Endothelial cell of umbilical vein (primary cell): Measurements from ENCODE around the gene LACTBL1. TPM values are rescaled to one million over a fixed set of nuclear protein-coding genes. Genes with fewer than 3 reads are reported as not detected.

Experiments used
- BruUV-seq: library from RNA; stranded (reverse); fragments of 400-500 nt; replicated peaks from 2 replicates; lab custom pipeline; 2021; lab: Mats Ljungman, UMichigan
- CTCF ChIA-PET: fragments of 300-600, 350-600 bp; sonication (Branson Sonifier 250); formaldehyde crosslinking; loops from one replicate; lab custom pipeline; 2021; ENCODE audit warnings: antibody characterized with exemption, inconsistent platforms; lab: Charles Lee
- POLR2A ChIA-PET: fragments of 300-600, 350-600 bp; sonication (Branson Sonifier 250); formaldehyde crosslinking; loops from one replicate; lab custom pipeline; 2021; ENCODE audit warnings: antibody characterized with exemption, inconsistent platforms; lab: Charles Lee
- DNase-seq: peaks from one replicate; pipeline ENCODE4 v3.0.0-alpha.2; 2011; ENCODE audit warnings: low read depth, low spot score
- FAIRE-seq: peaks from 2 replicates; lab custom pipeline; 2011; peaks lifted over from hg19 to GRCh38; lab: Jason Lieb, UNC
- H2AFZ ChIP-seq: 2 replicates; pipeline ENCODE4 v1.6.0; 2012; ENCODE audit warnings: low read depth, low read length, control low read depth, inconsistent platforms
- H3K27ac ChIP-seq: 2 replicates; pipeline ENCODE4 v1.5.1; 2011; ENCODE audit warnings: low read depth, mild to moderate bottlenecking, control low read depth, low read length, moderate library complexity; ENCODE audit not compliant: insufficient read depth
- H3K27me3 ChIP-seq, 2 experiments: 2 replicates each; pipeline versions ENCODE4 v1.6.0 to v1.6.1; 2011; ENCODE audit warnings: low read length in 2 of 2, mixed read lengths in 1 of 2; ENCODE audit not compliant: control insufficient read depth in 2 of 2, insufficient read depth in 2 of 2
- H3K36me3 ChIP-seq, 2 experiments: 2 replicates in 1 of 2; 3 replicates in 1 of 2; pipeline ENCODE4 v1.5.1; 2011; ENCODE audit warnings: low read length in 2 of 2, mild to moderate bottlenecking in 1 of 2, moderate library complexity in 1 of 2; ENCODE audit not compliant: control insufficient read depth in 2 of 2, insufficient read depth in 2 of 2; ENCODE audit errors: extremely low read depth in 1 of 2
- H3K4me1 ChIP-seq: 3 replicates; pipeline ENCODE4 v1.5.1; 2011; ENCODE audit warnings: mild to moderate bottlenecking, low read length; ENCODE audit not compliant: control insufficient read depth, insufficient read depth; ENCODE audit errors: extremely low read depth
- H3K4me2 ChIP-seq: 2 replicates; pipeline ENCODE4 v1.6.1; 2011; ENCODE audit warnings: low read length, control low read depth, mixed read lengths; ENCODE audit not compliant: insufficient read depth
- H3K4me3 ChIP-seq, 3 experiments: fragments of 200-600 bp in 1 of 3; sonication (generic), shearing (Covaris generic) in 1 of 3; replicated peaks in 1 of 3; 2 replicates each; pipeline ENCODE4 v1.5.1; 2011 to 2016; ENCODE audit warnings: control low read depth in 3 of 3, low read length in 3 of 3, mild to moderate bottlenecking in 2 of 3, inconsistent platforms in 1 of 3, low read depth in 1 of 3, moderate library complexity in 1 of 3; ENCODE audit not compliant: insufficient read depth in 1 of 3
- H3K79me2 ChIP-seq: 2 replicates; pipeline ENCODE4 v1.6.0; 2012; ENCODE audit warnings: low read length, inconsistent platforms; ENCODE audit not compliant: control insufficient read depth, insufficient read depth
- H3K9ac ChIP-seq: replicated peaks from 2 replicates; pipeline ENCODE3; 2011; ENCODE audit warnings: low read length, control low read depth; ENCODE audit not compliant: insufficient read depth; ENCODE audit errors: extremely low read depth
- H3K9me1 ChIP-seq: replicated peaks from 3 replicates; pipeline ENCODE4 v1.6.0; 2011; ENCODE audit warnings: mild to moderate bottlenecking, low read length; ENCODE audit not compliant: control insufficient read depth, insufficient read depth; ENCODE audit errors: extremely low read depth
- H3K9me3 ChIP-seq: replicated peaks from 2 replicates; pipeline ENCODE4 v1.5.1; 2012; ENCODE audit warnings: low read length, inconsistent platforms; ENCODE audit not compliant: control insufficient read depth, insufficient read depth
- H4K20me1 ChIP-seq: replicated peaks from 2 replicates; pipeline ENCODE3; 2011; ENCODE audit warnings: mild to moderate bottlenecking, low read length; ENCODE audit not compliant: control insufficient read depth, insufficient read depth; ENCODE audit errors: extremely low read depth
- CTCF ChIP-seq, 2 donors: IDR thresholded peaks; 1 replicate in 1 of 2; 2 replicates in 1 of 2; pipeline ENCODE4 v1.5.1; 2011; ENCODE audit warnings: low read length in 2 of 2, mild to moderate bottlenecking in 2 of 2, moderate library complexity in 2 of 2, control low read depth in 1 of 2, inconsistent platforms in 1 of 2, low read depth in 1 of 2; ENCODE audit not compliant: insufficient read depth in 1 of 2; ENCODE audit errors: extremely low read depth in 1 of 2
- EZH2 ChIP-seq: IDR thresholded peaks from 2 replicates; pipeline ENCODE4 v1.6.1; 2012; ENCODE audit warnings: borderline replicate concordance, low read depth, mild to moderate bottlenecking, moderate library complexity, low read length, inconsistent platforms; ENCODE audit not compliant: severe bottlenecking
- FOS ChIP-seq: IDR thresholded peaks from 2 replicates; pipeline ENCODE4 v1.6.1; 2011; ENCODE audit warnings: mild to moderate bottlenecking, low read length, moderate library complexity, borderline replicate concordance; ENCODE audit not compliant: insufficient read depth
- GATA2 ChIP-seq: IDR thresholded peaks from 2 replicates; pipeline ENCODE4 v1.7.0; 2011; ENCODE audit warnings: low read depth, mild to moderate bottlenecking, moderate library complexity, mixed read lengths, low read length; ENCODE audit not compliant: insufficient read length, insufficient read depth
- JUN ChIP-seq: IDR thresholded peaks from 2 replicates; pipeline ENCODE4 v1.6.1; 2011; ENCODE audit warnings: borderline replicate concordance, low read depth; ENCODE audit not compliant: insufficient read length, insufficient read depth
- MAX ChIP-seq: IDR thresholded peaks from 2 replicates; pipeline ENCODE4 v1.6.1; 2011; ENCODE audit not compliant: insufficient read depth, insufficient read length
- MYC ChIP-seq: IDR thresholded peaks from one replicate; pipeline ENCODE4 v1.6.1; 2011; ENCODE audit warnings: mild to moderate bottlenecking, low read depth, low read length
- POLR2A ChIP-seq: IDR thresholded peaks from 2 replicates; pipeline ENCODE4 v1.6.1; 2012; ENCODE audit warnings: low read depth, mild to moderate bottlenecking, control low read depth, low read length
- POLR2AphosphoS5 ChIP-seq: IDR thresholded peaks from 2 replicates; pipeline ENCODE4 v1.6.1; 2012; ENCODE audit warnings: low read depth, mild to moderate bottlenecking, control low read depth, low read length, moderate library complexity; ENCODE audit not compliant: insufficient read depth
- dilution Hi-C: fragments of 300-500 bp; cut with MboI; formaldehyde crosslinking; loops from one replicate; pipeline ENCODE4 v1.15.0; 2019; ENCODE audit warnings: low sequenced_read_pairs; ENCODE audit not compliant: extremely low pct_ligation_motif_present
- intact Hi-C: fragments of 100-400 bp; cut with micrococcal nuclease; formaldehyde crosslinking; loops from one replicate; pipeline ENCODE4 v1.10.0; 2022
- polyA plus RNA-seq, 4 experiments: library from polyadenylated mRNA; depleted of rRNA in 3 of 4; stranded (reverse) in 3 of 4; unstranded in 1 of 4; fragments of >200 nt; gene quantifications; 2 replicates each; pipeline versions ENCODE4 v1.2.1 to v1.2.3, GENCODE V29; 2011 to 2012; ENCODE audit warnings: missing spikeins in 1 of 4
- total RNA-seq: library from RNA; stranded (reverse); gene quantifications from 2 replicates; pipeline ENCODE4 v1.2.3, GENCODE V29; 2021

The LACTBL1 gene
- total and polyA plus RNA-seq, 2 donors (not counting 3 experiments of a cell fraction or from before 2014, with no cell fraction given): not detected

- ChIA-PET POLR2A (interaction anchor here (0.6 kb wide), 1 partner anchor 70 kb away, joined by 3 read pairs; no protein-coding TSS in a partner anchor), CTCF (interaction anchor here (0.8 to 1.3 kb wide), 2 partner anchors 80 to 166 kb away, joined by 3 to 5 read pairs; no protein-coding TSS in a partner anchor)
- Histone ChIP-seq H3K9ac (peak overlapping the region; percentile 93), H3K36me3 (no peaks in the 10 kb centered on the region), H3K27me3 (no peaks in the 10 kb centered on the region), H2AFZ (peak overlapping the region; percentile 88), H3K79me2 (peaks cover 44% of the 10 kb centered on the region), H3K9me1 (no peaks in the 10 kb centered on the region), H3K4me2 (peak overlapping the region; percentile 97), H3K27ac (peak overlapping the region; percentile 49), H3K4me1 (peaks cover 8% of the 10 kb centered on the region), H3K4me3 (peak overlapping the region; percentile 72 to 93 (median 85)), H4K20me1 (peaks cover 3% of the 10 kb centered on the region), H3K9me3 (no peaks in the 10 kb centered on the region)
- TSS peak; percentile 67 for BruUV-seq
- no peak for FAIRE-seq
- DNase-seq: no peak
- dilution Hi-C loops (no loop called here), intact Hi-C loops (loop anchor here (2.0 kb wide), 1 partner anchor 672 kb away; the partner anchor contains the start of gene RPL11)
- TF ChIP-seq FOS (no peak), JUN (no peak), POLR2AphosphoS5 (no peak), MAX (no peak), CTCF (IDR thresholded peaks at IDR 0.05; ENCODE audit: extremely low read depth in 1 of 2, insufficient read depth in 1 of 2, low read depth in 1 of 2, low read length in 2 of 2) (no peak), EZH2 (no peak), GATA2 (no peak), POLR2A (no peak), MYC (no peak)
Observed at GRCh38 chr1:23018661-23019093, 46.0 kb upstream of the LACTBL1 start.
